ENCODE measurements around the gene LARP6. TPM values are rescaled to one million over a fixed set of nuclear protein-coding genes. Genes with fewer than 3 reads are reported as not detected.

The LARP6 gene
- total and polyA plus RNA-seq, 2 of the 13 experiments (the other 11 are each of a cell fraction or from before 2014, with no cell fraction given) = 2.9 to 8.2 TPM

GRCh38 chr15:70812827-70813364 lies 41.1 kb downstream of the LARP6 start (continued):
- TF ChIP-seq FOXO4 (CRISPR knock-in tag; conservative IDR thresholded peaks at IDR 0.05) (no peak), ZNF776 (CRISPR knock-in tag; IDR thresholded peaks at IDR 0.05) (no peak)

GRCh38 chr15:70810916-70811578 lies 42.9 kb downstream of the LARP6 start:
- Histone ChIP-seq H3K9me3 (ENCODE audit: low read length) (no peaks in the 10 kb centered on the region), H3K4me1 (ENCODE audit: insufficient read depth, low read length) (peaks cover 31% of the 10 kb centered on the region), H3K79me2 (ENCODE audit: insufficient read depth, low read length) (no peaks in the 10 kb centered on the region), H3K36me3 (replicated peaks in 1 of 2; ENCODE audit: control insufficient read depth in 1 of 2, insufficient read depth in 2 of 2, low read length in 2 of 2) (no peaks in the 10 kb centered on the region), H3K4me2 (ENCODE audit: low read depth, low read length) (no peak overlapping the region), H3K9ac (ENCODE audit: insufficient read depth, low read depth, low read length) (no peak overlapping the region), H4K20me1 (ENCODE audit: insufficient read depth, low read length) (no peaks in the 10 kb centered on the region), H3K27me3 (ENCODE audit: control insufficient read depth in 1 of 2, insufficient read depth in 2 of 2, low read length in 2 of 2) (peaks cover 2 to 20% of the 10 kb centered on the region in 2 experiments; a peak in 3 of 5 replicates), H2AFZ (ENCODE audit: low read length) (no peak overlapping the region), H3K27ac (ENCODE audit: extremely low read length, insufficient read depth, low read length) (no peak overlapping the region), H3K4me3 (replicated peaks in 1 of 3; ENCODE audit: insufficient read depth in 1 of 3, low read depth in 2 of 3, low read length in 3 of 3) (no peak overlapping the region)
- no peak for TF ChIP-seq POLR2A (IDR thresholded peaks at IDR 0.05; ENCODE audit: insufficient read depth in 1 of 2, low read depth in 2 of 2, low read length in 2 of 2)
- TF ChIP-seq PHF8 (CRISPR knock-in tag; IDR thresholded peaks at IDR 0.05) = no peak
- TF ChIP-seq ZNF513 (CRISPR knock-in tag; conservative IDR thresholded peaks at IDR 0.05) = no peak
- no peak for TF ChIP-seq ZNF350 (CRISPR knock-in tag; IDR thresholded peaks at IDR 0.05; ENCODE audit: borderline replicate concordance, low read depth)
- TF ChIP-seq HDAC1 (CRISPR knock-in tag; IDR thresholded peaks at IDR 0.05) = no peak
- TF ChIP-seq HIC2 (CRISPR knock-in tag; IDR thresholded peaks at IDR 0.05; ENCODE audit: low read depth) = no peak
- TF ChIP-seq GMEB1 (CRISPR knock-in tag; IDR thresholded peaks at IDR 0.05; ENCODE audit: borderline replicate concordance) = no peak
- ATAC-seq (no peak), DNase-seq (ENCODE audit: low spot score) (no peak), FAIRE-seq (no peak)
- POLR2A ChIA-PET = no interaction called here
- intact Hi-C loops (cut with micrococcal nuclease; ENCODE audit: unreplicated experiment) (loop anchor here (10.0 kb wide), 1 partner anchor 86 kb away; no protein-coding TSS in a partner anchor), in situ Hi-C loops (cut with HindIII; ENCODE audit: extremely low pct_ligation_motif_present, low pct_unique_long_range_greater_than_20kb) (no loop called here)
- no TSS peak for BruUV-seq (replicated peaks)
- CTCF ChIA-PET (ENCODE audit: low intra/inter-chr PET ratio, low total read pairs) = interaction anchor here (1.2 to 1.8 kb wide), 2 partner anchors 131 to 242 kb away, joined by 3 to 7 read pairs; no protein-coding TSS in a partner anchor
- WGBS (ENCODE audit: low lambda C conversion rate) = 56% methylated on average over 8 of the region's 9 CpGs
